Measurements from ENCODE around the gene CRCP. TPM values are rescaled to one million over a fixed set of nuclear protein-coding genes. Genes with fewer than 3 reads are reported as not detected.
"Not testable (repeated sequence)": the region's sequence is repeated elsewhere in the genome, so short reads cannot be mapped to it uniquely, and the experiment has no call there.

Gene CRCP
- total and polyA plus RNA-seq, 2 experiments from 2014 or later, result 36.1 to 43.4 TPM

- Mint-ChIP-seq H3K27ac (no peak overlapping the region), H3K36me3 (ENCODE audit: low read depth) (peaks cover 3% of the 10 kb centered on the region; the same call in 1 of the 3 replicates), H3K4me1 (0 out of 3 replicates have a peak, but pooled peaks cover 4% of the 10 kb centered on the region), H3K27me3 (ENCODE audit: insufficient read depth, low read depth, poor library complexity) (peaks cover 1% of the 10 kb centered on the region), H3K9me3 (peaks cover 5% of the 10 kb centered on the region; the same call in 2 of the 3 replicates), H3K4me3 (no peak overlapping the region)
- Histone ChIP-seq H2AFZ (no peak overlapping the region), H3K4me3 (no peak overlapping the region), H3F3A (replicated peaks; ENCODE audit: low read depth) (no peaks in the 10 kb centered on the region), H3K27me3 (ENCODE audit: insufficient read depth) (no peaks in the 10 kb centered on the region), H3K4me1 (ENCODE audit: insufficient read depth) (no peaks in the 10 kb centered on the region), H3K79me2 (replicated peaks; ENCODE audit: insufficient read depth) (no peaks in the 10 kb centered on the region), H3K36me3 (ENCODE audit: insufficient read depth) (no peaks in the 10 kb centered on the region), H4K20me1 (replicated peaks; ENCODE audit: insufficient read depth) (no peaks in the 10 kb centered on the region), H3K9me2 (ENCODE audit: insufficient read depth) (no peaks in the 10 kb centered on the region), H3K4me2 (no peak overlapping the region), H3K27ac (ENCODE audit: low read depth) (no peak overlapping the region)
- ATAC-seq (no peak), DNase-seq (ENCODE audit: low spot score) (no peak)
- TF ChIP-seq STAT1 (IDR thresholded peaks at IDR 0.05; ENCODE audit: unreplicated experiment) (no peak), JUNB (IDR thresholded peaks at IDR 0.05; ENCODE audit: unreplicated experiment) (no peak)
- TF ChIP-seq, protein P1, sequence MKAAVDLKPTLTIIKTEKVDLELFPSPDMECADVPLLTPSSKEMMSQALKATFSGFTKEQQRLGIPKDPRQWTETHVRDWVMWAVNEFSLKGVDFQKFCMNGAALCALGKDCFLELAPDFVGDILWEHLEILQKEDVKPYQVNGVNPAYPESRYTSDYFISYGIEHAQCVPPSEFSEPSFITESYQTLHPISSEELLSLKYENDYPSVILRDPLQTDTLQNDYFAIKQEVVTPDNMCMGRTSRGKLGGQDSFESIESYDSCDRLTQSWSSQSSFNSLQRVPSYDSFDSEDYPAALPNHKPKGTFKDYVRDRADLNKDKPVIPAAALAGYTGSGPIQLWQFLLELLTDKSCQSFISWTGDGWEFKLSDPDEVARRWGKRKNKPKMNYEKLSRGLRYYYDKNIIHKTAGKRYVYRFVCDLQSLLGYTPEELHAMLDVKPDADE (IDR thresholded peaks at IDR 0.05), result no peak
Observed at GRCh38 chr7:66173856-66174255, 59.2 kb downstream of the CRCP start.

DNA sequence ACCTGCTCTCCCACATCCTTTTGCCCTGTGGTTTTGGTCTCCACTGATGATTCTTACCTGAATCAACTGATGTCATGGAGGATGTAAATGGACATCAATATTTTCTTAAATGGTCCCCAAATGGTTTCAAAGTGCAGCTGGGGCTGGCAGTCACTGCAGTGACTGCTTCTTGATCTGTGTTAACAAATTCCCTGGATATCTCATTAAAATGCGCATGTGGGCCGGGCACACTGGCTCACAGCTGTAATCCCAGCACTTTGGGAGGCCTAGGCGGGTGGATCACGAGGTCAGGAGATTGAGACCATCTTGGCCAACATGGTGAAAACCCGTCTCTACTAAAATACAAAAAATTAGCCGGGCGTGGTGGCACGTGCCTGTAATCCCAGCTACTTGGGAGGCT lies 60.4 kb downstream of the CRCP start:
- H3K36me3 ChIP-seq (ENCODE audit: insufficient read depth); H3K36me3 Mint-ChIP-seq (ENCODE audit: low read depth); H3K9me2 ChIP-seq (ENCODE audit: insufficient read depth); H3K27me3 ChIP-seq (ENCODE audit: insufficient read depth); H3K4me3 Mint-ChIP-seq; H3K27ac Mint-ChIP-seq; H3K79me2 ChIP-seq (replicated peaks; ENCODE audit: insufficient read depth); H3K9me3 Mint-ChIP-seq; H3K4me3 ChIP-seq; H3K4me1 ChIP-seq (ENCODE audit: insufficient read depth); ATAC-seq; H4K20me1 ChIP-seq (replicated peaks; ENCODE audit: insufficient read depth); H2AFZ ChIP-seq; DNase-seq (ENCODE audit: low spot score); H3K4me1 Mint-ChIP-seq; H3K27ac ChIP-seq (ENCODE audit: low read depth); H3F3A ChIP-seq (replicated peaks; ENCODE audit: low read depth); H3K27me3 Mint-ChIP-seq (ENCODE audit: insufficient read depth, low read depth, poor library complexity); H3K4me2 ChIP-seq: not testable (repeated sequence)

DNA sequence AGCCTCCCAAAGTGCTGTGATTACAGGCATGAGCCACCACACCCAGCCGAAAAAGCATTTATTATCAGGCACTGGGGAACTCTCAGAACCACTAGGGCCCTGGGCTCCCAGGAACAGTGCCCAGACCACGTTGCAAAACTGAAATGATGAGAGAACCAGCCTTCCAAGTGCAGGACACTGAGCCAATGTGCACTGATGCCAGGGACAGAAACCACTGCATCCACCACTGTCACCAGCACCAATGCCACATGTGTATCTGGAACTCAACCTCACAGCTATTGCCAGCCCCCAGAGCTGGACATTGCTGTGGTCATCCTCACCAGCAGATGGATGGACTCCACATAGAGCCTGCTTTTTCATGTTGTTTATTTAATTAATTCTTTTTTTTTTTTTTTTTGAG lies 62.3 kb downstream of the CRCP start:
- H3K36me3 ChIP-seq (ENCODE audit: insufficient read depth), result no peaks in the 10 kb centered on the region
- peaks cover 3% of the 10 kb centered on the region; the same call in 1 of the 3 replicates for H3K36me3 Mint-ChIP-seq (ENCODE audit: low read depth)
- no peak overlapping the region for H3K4me3 Mint-ChIP-seq
- H3K4me2 ChIP-seq, result no peak overlapping the region
- no peak overlapping the region for H2AFZ ChIP-seq
- H3K4me1 ChIP-seq (ENCODE audit: insufficient read depth), result no peaks in the 10 kb centered on the region
- no peak for ATAC-seq
- no peak overlapping the region for H3K27ac Mint-ChIP-seq
- peaks cover 5% of the 10 kb centered on the region; the same call in 2 of the 3 replicates for H3K9me3 Mint-ChIP-seq
- no peak for DNase-seq (ENCODE audit: low spot score)
- no peaks in the 10 kb centered on the region for H4K20me1 ChIP-seq (replicated peaks; ENCODE audit: insufficient read depth)
- H3F3A ChIP-seq (replicated peaks; ENCODE audit: low read depth), result no peaks in the 10 kb centered on the region
- H3K4me3 ChIP-seq, result no peak overlapping the region
- peaks cover 4% of the 10 kb centered on the region for H3K27me3 Mint-ChIP-seq (ENCODE audit: insufficient read depth, low read depth, poor library complexity)
- H3K27me3 ChIP-seq (ENCODE audit: insufficient read depth), result no peaks in the 10 kb centered on the region
- no peak overlapping the region for H3K27ac ChIP-seq (ENCODE audit: low read depth)
- H3K9me2 ChIP-seq (ENCODE audit: insufficient read depth), result no peaks in the 10 kb centered on the region
- H3K4me1 Mint-ChIP-seq, result 0 out of 3 replicates have a peak, but pooled peaks cover 4% of the 10 kb centered on the region
- H3K79me2 ChIP-seq (replicated peaks; ENCODE audit: insufficient read depth), result no peaks in the 10 kb centered on the region
- TF ChIP-seq, protein P1 (IDR thresholded peaks at IDR 0.05), result no peak
- no peak for TF ChIP-seq ZNF462 (CRISPR knock-in tag; IDR thresholded peaks at IDR 0.05)
- TF ChIP-seq POLR2AphosphoS5 (IDR thresholded peaks at IDR 0.05; ENCODE audit: low read depth), result no peak
- no peak for TF ChIP-seq CREB1 (CRISPR knock-in tag; IDR thresholded peaks at IDR 0.05; ENCODE audit: low read depth)
- TF ChIP-seq ZNF114 (CRISPR knock-in tag; IDR thresholded peaks at IDR 0.05), result no peak
- TF ChIP-seq EZH2phosphoT487 (IDR thresholded peaks at IDR 0.05; ENCODE audit: unreplicated experiment), result no peak
